Stromal cell of bone marrow (primary cell): ENCODE results near the gene DOCK4.

Experiments used
- DNase-seq: peaks from one replicate; pipeline ENCODE4 v3.0.0-alpha.2; 2012; ENCODE audit warnings: low read depth

Gene DOCK4

GRCh38 chr7:112012242-112012641 lies 194.0 kb downstream of the DOCK4 start:
- no peak for DNase-seq

- no peak for DNase-seq
Observed at GRCh38 chr7:112010994-112011393, 195.2 kb downstream of the DOCK4 start.

DNA sequence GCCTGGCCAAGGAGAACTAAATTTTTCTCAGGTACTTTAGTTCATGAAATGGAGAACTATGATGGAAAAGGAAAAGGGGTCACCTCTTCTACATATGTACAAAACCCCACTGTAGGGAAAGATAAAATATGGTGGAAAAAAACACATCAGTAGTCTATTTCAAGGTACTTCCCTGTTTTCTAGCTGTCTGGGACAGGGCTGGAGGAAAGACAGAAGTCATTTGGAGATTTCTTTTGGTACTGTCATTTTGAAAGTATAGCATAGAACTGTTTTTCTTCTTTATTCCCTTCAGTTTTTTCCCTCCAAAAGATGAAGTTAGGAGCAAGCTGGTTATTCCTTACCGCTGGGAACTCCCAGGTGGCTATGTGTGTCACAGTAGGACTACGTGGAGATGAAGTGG lies 196.1 kb downstream of the DOCK4 start:
- no peak for DNase-seq

DNA sequence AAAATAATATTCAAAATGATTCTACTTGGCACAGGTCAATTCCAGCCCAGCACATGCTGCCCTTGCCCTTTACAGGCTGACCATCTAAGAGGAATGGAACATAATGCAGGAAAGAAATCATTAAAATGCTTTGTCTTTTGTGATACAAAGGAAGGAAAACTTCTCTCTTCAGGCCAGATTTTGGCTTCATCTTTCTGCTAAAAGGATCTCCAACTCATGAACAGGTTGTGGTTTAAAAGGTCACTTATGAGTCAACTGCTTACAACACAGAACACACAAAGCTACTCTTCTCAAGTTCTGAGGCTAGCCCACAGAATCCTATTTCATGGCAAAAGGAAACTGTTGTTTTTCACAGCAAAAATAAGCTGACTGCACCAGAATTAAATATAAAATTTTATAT lies 197.1 kb downstream of the DOCK4 start:
- peak; percentile 44 for DNase-seq

- DNase-seq = no peak
Observed at GRCh38 chr7:112007185-112007584, 199.0 kb downstream of the DOCK4 start.

DNA sequence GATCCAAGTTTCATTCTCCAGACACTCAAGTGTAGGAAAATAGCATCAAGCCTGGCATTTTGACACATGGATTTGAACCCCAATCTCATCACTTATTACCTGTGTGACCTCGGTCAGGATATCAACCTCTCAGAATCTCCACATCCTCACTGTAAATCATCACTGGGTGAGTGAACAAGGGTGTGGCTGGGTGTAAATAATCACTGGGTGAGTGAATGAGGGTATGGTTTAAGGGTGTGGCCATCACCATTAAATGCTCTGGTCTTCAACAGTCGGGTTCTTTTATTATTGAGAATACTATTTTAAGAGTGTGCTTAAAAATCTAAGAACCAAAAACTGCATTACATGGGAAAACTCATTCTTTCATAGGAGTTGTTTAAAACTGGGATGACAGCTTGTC lies 200.1 kb downstream of the DOCK4 start:
- no peak for DNase-seq

GRCh38 chr7:112005205-112005775 lies 200.9 kb downstream of the DOCK4 start:
- no peak for DNase-seq

GRCh38 chr7:112001091-112001826 lies 204.9 kb downstream of the DOCK4 start:
- peak; percentile 27 for DNase-seq

DNA sequence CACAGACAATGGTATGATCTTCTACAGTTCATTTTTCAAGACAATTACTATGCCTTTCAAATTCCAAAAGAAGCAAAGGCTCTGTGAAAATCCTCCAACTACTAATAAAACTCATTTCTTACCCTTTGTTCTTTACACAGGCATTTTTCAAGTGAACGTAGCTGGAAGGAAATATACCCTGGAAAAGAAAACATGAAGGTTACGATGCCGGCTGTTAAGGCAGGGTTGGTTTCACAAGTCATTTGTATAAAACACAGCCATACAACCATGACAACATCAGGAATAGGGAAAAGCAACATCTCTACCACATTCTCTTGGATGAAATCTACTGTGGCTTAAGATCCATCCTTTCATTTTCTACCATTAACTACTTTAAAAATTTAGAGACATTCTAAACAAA lies 207.9 kb downstream of the DOCK4 start:
- no peak for DNase-seq

DNA sequence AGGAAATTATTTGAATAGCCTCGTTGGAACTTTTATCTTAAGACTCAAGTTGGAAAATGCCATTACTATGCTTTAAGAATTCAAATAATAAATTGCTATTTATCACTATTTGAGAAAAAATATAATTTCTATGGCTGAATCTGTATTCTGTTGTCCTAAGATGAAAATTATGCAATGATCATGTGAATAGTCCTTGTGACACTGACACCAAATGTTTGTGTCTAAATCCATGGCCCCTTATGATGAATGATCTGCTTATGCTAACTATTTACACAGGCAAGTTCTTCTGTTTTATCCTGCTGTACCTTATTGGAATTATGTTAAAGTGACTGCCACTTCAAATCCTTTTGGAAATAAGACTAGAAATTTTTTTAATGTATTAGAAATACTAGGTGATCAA lies 208.7 kb downstream of the DOCK4 start:
- DNase-seq = no peak

DNA sequence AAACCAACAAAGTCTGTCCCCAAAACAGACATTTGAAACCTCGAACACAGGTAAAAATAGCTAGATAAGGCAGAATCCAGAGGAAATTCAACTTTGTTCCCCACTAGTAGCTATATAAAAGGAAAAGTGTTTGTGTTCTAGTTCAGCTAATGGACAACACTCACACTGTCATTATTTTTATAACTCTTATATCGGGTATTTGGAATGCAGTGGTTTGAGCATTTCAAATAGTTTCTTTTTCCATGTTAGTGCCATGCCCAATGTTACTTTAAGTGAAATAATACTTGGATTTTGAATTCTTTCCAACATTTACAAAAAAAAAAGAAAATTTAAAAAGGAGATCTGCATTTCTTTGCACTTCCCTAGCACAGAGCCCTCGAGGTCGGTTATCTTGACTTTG lies 213.6 kb downstream of the DOCK4 start:
- DNase-seq = no peak

- DNase-seq = no peak
Observed at GRCh38 chr7:111990643-111991042, 215.6 kb downstream of the DOCK4 start.

DNA sequence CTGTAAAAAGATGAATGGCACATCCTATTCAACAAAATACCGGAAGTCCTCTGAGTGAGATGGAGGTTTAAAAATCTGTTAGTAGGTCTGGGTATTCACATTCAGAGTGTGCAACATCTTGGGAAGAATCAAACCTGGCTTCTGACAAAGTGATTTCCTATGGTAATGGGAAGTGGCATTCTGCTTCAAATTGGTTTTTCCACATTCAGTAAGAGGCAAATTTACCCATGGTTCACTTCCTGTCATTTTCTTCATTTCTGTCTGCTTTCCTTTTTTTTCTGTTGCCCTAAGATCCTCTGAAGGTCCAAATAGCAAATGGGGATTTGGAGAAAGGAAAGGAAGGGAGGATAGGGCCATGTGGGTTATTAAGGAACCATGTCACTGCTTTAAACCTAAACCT lies 218.3 kb downstream of the DOCK4 start:
- DNase-seq = no peak

- peak; percentile 68 for DNase-seq
Observed at GRCh38 chr7:111987115-111987826, 218.9 kb downstream of the DOCK4 start.

GRCh38 chr7:111986601-111987000 lies 219.6 kb downstream of the DOCK4 start:
- DNase-seq = no peak

DNA sequence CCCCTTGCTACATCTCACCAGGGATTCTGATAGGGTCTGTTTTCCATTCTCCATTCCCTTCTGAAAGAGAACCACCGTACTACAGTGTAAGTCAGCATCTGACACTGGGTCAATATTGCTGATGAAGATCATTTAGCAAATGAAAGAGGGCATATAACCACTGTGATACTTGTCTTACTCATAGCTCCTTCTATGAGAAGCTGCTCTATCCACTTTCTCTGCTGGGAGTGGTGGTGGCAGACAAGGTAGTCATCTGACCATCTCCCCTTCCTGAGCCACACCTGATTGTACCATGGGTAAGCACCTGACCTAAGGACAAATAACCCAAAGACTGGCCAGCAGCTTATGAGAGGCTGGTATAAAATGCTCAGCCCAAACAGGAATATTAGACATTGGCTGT lies 220.4 kb downstream of the DOCK4 start:
- no peak for DNase-seq

DNA sequence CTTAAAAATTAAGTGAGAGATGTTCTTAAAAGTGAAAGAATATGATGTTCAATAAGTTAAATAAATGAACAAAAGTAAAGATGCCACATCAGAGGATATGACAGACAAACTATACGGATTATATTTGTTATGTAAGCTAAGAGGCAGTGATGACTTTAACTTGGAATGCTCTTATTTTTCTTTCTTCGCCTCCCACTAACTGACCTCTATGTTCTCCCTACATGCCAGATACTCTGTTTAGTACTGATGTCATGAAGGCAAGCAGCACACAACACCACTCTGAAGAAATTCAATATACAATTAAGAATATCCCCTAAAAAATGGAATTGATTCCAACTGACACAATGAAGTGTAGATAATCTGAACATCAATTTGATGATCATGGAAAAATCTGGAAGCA lies 223.4 kb downstream of the DOCK4 start:
- DNase-seq = peak; percentile 21

DNA sequence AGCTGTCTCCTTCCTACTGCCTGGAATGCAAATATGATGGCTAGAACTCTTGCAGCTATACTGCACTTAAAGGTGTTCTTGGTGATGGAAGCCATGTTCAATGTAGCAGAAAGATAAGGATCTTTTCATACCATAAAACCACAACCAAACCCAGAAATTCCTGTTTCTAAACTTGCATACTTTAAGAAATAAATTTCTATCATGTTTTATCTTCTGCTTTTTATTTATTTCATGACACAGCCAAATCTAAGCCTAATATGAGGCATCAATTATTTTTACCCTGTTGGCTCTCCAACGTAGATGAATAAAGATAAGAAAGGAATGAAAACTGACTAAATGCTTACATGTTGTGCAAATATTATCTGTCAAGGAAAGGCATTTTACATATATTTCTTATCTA lies 224.1 kb downstream of the DOCK4 start:
- no peak for DNase-seq

- no peak for DNase-seq
Observed at GRCh38 chr7:111980725-111981124, 225.5 kb downstream of the DOCK4 start.

DNA sequence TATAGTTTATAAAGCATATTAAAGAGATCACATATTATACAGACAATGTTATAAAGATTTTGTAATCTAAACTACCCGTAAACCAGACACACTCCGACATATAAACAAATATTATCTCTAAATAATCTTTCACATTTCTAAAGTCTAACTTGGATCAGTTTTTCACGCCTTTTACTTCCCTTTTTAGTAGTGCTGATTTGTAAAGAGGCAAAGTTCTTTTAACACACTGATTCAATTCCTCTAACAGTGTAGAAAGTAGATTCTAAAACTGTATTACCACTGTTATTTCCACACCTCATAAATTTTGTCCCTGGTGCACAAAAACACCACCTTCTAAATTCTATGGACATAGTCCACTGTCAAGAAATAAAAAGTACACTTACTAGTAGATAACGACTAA lies 230.9 kb downstream of the DOCK4 start:
- DNase-seq = no peak

DNA sequence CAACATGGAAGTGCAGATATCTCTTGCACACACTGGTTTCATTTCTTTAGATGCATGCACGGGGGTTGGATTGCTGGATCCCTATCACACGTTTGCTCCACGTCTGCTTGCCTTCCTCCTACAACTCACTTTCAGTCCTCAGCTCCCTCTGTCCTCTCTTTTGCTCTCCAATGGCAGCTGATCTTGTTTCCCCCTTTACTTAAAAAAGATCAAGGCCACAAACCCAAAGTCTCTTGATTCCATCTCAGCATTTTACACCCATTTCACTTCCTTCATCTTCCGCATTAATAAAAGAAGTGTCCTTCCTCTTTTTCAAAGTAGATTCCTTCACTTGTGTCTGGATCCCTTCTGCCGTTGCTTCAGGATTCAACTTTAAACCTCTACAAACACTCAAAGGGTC lies 245.2 kb downstream of the DOCK4 start:
- DNase-seq = no peak

DNA sequence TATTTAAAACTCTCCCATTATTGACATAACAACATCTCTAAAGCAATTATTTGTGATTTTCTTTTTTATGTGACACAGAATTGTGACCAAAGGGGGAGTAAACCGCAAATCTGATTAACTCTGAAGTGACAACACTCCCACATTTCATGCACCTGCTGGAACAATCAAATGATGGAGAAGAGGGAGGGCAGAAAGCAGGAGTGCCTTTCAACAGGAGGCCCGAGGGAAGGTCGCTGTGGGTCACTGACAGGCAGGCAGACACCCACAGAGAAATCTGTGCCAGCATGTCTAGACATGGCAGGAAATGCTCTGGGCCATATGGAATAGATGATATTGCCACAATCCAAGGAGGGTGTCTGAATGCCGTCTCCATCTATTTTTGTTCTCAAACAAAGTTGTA lies 247.3 kb downstream of the DOCK4 start:
- no peak for DNase-seq

DNA sequence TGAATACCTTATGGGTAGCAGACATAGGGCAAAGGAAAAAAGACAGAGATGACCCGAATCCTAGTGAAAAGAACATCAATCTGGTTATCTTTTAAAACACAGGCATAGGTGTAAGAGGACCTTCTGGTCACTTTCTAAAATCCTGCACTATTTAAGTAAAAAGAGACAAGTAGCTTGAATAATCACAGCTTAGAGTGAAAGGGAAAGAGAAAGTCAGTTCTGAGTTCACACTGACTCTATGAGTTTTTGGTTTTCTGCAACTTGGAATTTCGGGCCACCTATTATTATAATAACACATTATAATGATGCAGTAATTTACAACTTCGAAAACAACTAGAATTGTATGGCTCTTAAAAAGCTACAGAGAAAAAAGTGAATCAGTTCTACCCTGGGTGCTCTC lies 247.8 kb downstream of the DOCK4 start:
- no peak for DNase-seq

DNA sequence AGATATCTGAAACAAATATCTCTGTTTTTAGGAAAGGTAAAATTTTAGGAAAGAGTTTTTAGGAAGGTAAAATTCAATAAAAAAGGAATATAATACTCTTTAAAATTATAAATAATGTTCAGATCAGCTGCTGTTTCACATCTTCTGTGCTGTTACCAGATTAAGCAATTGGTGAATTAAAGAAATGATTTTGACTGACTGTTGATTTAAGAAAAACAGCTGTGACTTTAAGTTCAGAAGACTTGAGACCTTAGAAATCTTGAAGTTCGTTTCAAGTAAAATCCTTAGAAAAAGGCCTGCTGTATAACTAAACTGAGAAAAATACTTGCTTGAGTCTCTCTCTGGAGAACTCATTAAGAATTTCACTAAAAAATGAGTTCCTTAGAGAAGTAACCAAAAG lies 250.6 kb downstream of the DOCK4 start:
- no peak for DNase-seq
